GM18909 (cell line): ENCODE results near the gene ENAH.
"Not testable (repeated sequence)": the region's sequence is repeated elsewhere in the genome, so short reads cannot be mapped to it uniquely, and the experiment has no call there.

ENCODE experiments used
- ATAC-seq: cut with Tn5 transposase; IDR thresholded peaks from one replicate; pipeline ENCODE4 v1.9.1; 2021; ENCODE audit warnings: mild to moderate bottlenecking; ENCODE audit not compliant: unreplicated experiment, poor library complexity

ENAH gene

GRCh38 chr1:225652729-225653462, at the start of gene ENAH:
ENAH (minus strand) TSS chr1:225653123; CDS start chr1:225652690, 433 bp downstream.
- ATAC-seq: peak; percentile 57

DNA sequence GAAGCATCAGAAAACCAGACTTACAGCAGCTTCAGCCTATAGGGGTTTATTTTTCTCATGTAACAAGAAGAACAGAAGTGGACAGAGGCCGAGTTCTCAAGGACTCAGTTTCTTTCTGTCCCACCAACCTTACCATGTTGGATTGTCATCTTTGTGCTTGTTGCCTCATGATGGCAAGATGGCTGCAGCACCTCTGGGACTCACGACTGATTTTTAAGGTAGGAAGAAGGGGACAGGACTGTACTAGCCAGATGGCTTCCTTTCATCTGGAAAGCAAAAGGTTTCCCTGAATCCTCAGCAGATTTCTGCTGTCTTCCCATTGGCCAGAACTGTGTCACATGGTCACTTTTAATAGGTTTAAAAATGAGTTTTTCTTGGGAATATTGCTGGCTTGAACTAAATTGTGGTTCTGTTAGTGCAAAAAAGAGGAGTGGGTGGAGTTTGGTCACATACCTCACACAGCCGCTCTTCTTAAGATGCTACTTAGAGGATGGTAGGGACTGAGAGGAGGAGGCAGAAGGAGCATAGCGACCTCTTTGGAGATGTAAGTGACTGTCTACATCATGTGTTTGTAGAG, 48.1 kb upstream of the ENAH start:
- ATAC-seq: no peak

- no peak for ATAC-seq
These were observed 47.4 kb upstream of the ENAH start for GRCh38 chr1:225700164-225700821.

GRCh38 chr1:225699336-225699735, 46.4 kb upstream of the ENAH start:
- no peak for ATAC-seq

GRCh38 chr1:225698194-225698593, 45.3 kb upstream of the ENAH start:
- not testable (repeated sequence) for ATAC-seq

GRCh38 chr1:225697428-225697827, 44.5 kb upstream of the ENAH start:
- ATAC-seq: no peak

DNA sequence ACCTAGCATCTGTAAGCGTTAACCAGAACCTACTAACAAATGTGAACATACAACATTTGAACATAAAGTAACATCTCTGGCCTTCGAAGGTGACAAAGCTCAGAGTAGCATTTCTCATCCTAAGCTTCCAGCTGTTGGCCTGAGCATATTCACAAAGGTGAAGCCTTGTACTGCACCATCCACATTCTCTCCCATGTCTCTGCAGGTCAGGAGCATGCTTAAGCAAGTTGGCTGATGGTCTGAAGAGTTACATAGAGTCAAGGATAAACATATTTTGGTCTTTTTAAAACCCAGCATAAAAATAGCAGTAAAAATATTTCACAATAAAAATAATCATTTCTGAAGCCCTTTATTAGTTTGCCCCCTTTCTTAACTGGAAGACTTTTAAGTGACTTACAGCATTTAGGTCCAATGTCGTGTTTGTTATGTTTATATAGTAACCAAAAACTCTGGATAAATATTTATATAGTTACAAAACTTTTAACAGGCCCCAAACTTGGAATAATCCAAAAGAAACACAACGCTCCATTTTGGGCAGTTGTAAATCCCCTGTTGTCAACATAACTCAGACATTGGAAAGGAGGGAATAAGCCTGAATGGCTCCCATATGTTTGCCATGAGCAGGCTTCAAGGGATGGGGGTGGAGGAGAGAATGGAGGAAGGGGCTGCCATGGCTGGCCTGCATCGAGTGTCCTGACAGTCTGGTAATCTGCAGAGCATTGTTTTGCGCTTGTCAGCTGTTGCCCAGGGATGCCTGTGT, 42.8 kb upstream of the ENAH start:
- no peak for ATAC-seq

DNA sequence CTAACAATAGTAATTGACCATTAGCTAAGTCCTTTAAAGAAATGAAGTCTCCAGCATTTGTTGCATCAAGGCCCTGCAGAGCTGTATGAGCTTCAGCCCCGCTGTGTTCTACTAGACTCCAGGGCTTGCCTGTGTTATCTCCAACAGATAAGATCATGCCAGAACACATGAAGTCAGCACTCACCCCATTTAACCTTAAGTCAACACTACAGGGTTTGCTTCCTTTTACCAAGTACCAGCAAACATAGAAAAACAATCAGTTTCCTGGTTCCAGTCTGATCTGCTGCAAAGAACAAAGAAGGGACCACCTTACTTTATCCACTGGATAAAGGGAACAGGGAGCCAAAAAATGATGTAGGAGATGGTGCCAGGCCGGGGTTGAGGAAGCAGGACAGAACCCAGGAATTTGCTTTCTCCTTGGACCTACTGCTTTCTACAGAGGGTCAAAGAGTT, 41.3 kb upstream of the ENAH start:
- no peak for ATAC-seq

DNA sequence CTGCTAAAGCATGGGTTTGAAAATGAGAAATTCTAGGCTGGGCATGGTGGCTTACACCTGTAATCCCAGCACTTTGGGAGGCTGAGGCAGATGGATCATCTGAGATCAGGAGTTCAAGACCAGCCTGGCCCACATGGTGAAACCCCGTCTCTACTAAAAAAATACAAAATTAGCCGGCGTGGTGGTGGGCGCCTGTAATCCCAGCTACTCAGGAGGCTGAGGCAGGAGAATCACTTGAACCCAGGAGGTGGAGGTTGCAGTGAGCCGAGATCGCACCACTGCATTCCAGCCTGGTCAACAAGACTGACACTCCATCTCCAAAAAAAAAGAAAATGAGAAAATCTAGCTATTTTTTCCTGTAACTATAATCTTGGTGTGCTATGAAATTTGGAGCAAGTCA, 40.8 kb upstream of the ENAH start:
- ATAC-seq: not testable (repeated sequence)

DNA sequence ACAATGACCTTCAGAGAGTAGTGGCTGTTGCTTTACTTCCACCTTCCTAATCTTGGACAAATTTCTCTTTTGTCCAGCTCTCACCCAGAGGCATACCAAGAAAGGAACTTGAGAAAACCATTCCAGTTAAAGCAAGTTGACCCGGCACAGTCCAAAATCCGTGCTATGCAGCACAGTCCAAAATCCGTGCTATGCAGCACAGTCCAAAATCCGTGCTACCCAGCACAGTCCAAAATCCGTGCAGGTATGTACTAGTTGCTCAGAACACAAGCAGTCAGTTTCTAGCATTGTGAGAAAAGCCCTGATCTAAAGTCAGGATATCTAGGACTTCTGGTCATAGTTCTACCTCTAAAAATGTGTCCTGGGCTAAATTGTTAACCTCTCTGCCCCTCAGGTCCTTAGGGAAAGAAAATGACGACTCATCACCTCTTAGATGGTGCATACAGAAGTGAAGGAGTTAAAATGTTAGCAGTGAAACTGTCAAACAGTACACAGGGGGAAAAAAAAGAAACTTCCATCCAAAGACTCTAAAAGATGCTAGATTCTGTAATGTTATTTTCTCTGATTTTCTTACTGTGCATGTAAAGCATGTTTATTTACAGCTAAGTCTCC, 40.3 kb upstream of the ENAH start:
- ATAC-seq: no peak

DNA sequence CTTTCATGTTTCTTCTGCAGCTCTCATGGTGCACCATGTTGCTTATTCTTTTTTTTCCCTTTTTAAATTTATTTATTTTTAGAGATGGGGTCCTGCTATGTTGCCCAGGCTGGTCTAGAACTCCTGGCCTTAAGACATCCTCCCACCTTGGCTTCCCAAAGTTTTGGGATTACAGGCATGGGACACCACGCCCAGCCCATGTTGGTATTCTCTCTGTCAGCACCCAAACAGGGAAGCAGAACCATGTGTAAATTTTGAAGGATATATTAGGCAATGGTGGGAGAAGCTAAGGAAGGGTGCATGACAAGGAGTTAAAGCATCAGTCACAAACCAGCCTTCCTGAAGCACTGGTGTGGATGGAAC, 39.6 kb upstream of the ENAH start:
- ATAC-seq: no peak

DNA sequence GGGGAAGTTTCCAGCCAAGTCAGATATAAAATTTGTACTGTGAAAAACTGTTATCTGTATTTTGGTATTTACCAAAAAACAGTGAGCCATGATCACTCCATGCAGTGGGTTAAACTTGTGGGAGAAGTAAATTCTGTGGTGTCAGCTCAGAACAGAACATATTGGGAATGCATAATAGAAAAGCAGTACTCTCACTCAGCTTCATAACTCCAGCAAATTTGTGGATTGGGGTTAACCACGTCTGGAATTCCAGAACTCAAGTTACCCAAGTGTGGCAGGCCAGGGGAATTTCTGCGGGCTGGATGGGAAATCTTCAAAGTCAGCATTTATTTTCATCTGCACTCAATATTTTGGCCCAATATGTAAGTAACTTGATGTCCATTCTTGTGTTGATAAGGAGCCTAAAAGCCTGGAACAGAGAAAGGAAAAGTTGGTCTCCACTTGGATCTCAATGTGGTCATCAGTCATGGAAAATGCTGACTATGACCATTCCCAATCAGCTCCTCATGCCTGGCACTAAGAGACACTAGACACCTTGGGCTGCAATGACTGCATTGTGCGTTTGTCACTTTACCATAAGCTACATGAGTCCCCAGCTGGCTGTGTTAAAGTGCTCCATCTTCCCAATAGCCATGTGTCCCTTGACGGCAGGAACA, 39.1 kb upstream of the ENAH start:
- ATAC-seq: no peak

- no peak for ATAC-seq
These were observed 38.5 kb upstream of the ENAH start for GRCh38 chr1:225691377-225691776.

- no peak for ATAC-seq
These were observed 37.0 kb upstream of the ENAH start for GRCh38 chr1:225689882-225690459.

GRCh38 chr1:225688345-225688744, 35.4 kb upstream of the ENAH start:
- ATAC-seq: no peak

DNA sequence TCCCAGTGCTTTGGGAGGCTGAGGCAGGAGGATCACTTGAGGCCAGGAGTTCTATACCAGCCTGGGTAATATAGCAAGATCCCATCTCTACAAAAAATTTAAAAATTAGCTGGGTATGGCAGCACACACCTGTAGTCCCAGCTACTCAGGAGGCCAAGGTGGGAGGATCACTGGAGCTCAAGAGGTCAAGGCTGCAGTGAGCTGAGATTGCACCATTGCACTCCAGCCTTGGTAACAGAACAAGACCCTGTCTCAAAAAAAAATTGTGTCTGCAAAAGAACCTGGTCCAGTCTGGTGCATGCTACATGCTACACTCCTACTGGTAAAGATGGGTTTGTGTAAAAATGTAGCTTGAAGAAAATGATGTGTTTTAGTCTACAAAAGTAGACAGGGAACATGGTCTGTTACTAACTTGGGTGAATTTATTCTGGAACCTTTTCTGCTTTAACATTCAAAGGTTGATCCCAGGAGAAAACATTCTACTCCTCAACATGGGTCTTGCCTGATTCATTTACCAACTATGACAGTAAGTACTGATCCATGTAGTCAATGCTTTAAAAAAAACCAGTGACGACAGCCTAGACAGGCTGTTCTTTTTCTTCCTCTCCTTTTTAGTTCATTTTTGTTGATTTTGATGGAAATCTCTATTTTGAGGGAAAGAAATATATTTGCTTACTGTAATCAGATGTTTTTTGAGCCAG, 32.7 kb upstream of the ENAH start:
- ATAC-seq: no peak

GRCh38 chr1:225684741-225685140, 31.8 kb upstream of the ENAH start:
- ATAC-seq: no peak

- ATAC-seq: no peak
These were observed 28.3 kb upstream of the ENAH start for GRCh38 chr1:225681231-225681630.

DNA sequence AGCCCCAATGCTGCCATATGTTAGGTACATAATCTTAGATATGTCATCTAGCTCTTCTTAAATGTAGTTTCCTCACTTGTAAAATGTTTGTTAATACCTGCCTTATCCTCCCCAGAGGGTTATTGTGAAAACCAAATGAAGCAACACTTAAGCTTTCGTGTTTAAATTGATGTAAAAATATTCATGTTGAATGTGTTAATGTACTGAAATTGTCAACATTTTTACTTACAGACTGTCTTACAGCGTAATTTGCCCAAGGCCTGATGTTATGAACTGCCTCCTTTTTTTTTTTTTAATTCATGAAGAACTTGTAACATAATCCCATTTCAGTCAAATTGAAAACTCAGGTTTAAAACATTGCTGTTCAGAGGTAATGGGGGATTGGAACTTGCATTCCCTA, 25.6 kb upstream of the ENAH start:
- no peak for ATAC-seq
